Upper lobe of left lung (tissue), 4 donors: ENCODE data around the gene CRISPLD2.

Source experiments
- CTCF ChIP-seq, 6 experiments: fragments of 450-650 bp in 4 of 6; fragments of 200-600 bp in 2 of 6; sonication (generic) in 2 of 6; IDR thresholded peaks; one replicate each; pipeline ENCODE4 v1.5.1; 2016 to 2019; ENCODE audit warnings: antibody characterized with exemption in 6 of 6
- EP300 ChIP-seq, 4 donors: sonication (generic); formaldehyde crosslinking; IDR thresholded peaks; one replicate each; pipeline ENCODE4 v1.5.1; 2017; ENCODE audit warnings: antibody characterized with exemption in 4 of 4, control low read depth in 2 of 4
- POLR2A ChIP-seq, 4 donors: fragments of 450-650 bp; IDR thresholded peaks; one replicate each; pipeline ENCODE4 v1.5.1; 2016 to 2017; ENCODE audit warnings: antibody characterized with exemption in 4 of 4, mild to moderate bottlenecking in 2 of 4

GRCh38 chr16:84833542-84834402 is 14.0 kb downstream of the CRISPLD2 start:
- TF ChIP-seq CTCF (IDR thresholded peaks at IDR 0.05) (no peak), EP300 (IDR thresholded peaks at IDR 0.05) (no peak), POLR2A (IDR thresholded peaks at IDR 0.05) (no peak)
